HepG2 (cell line): Measurements from ENCODE around the gene SRSF7. TPM values are rescaled to one million over a fixed set of nuclear protein-coding genes. Genes with fewer than 3 reads are reported as not detected.

Experiments
- EEA1 ChIP-seq: sonication (generic); formaldehyde crosslinking; IDR thresholded peaks from 2 replicates; pipeline ENCODE4 v1.5.1; 2020; ENCODE audit warnings: mild to moderate bottlenecking, missing genetic modification reagents, borderline replicate concordance
- FOXO1 ChIP-seq: sonication (generic); formaldehyde crosslinking; IDR thresholded peaks from 2 replicates; pipeline ENCODE4 v1.4.0; 2020; ENCODE audit warnings: missing genetic modification reagents
- JDP2 ChIP-seq: sonication (generic); formaldehyde crosslinking; IDR thresholded peaks from 2 replicates; pipeline ENCODE4 v1.8.1; 2022; ENCODE audit warnings: missing genetic modification reagents, borderline replicate concordance
- KLF15 ChIP-seq: sonication (generic); formaldehyde crosslinking; IDR thresholded peaks from 2 replicates; pipeline ENCODE4 v1.8.1; 2023; ENCODE audit warnings: borderline replicate concordance, mild to moderate bottlenecking, inconsistent platforms, missing genetic modification reagents, mixed read lengths
- KMT2A ChIP-seq: sonication (generic); formaldehyde crosslinking; IDR thresholded peaks from 2 replicates; pipeline ENCODE4 v1.4.0; 2020; ENCODE audit warnings: missing genetic modification reagents
- NCOA2 ChIP-seq: sonication (generic); formaldehyde crosslinking; IDR thresholded peaks from 2 replicates; pipeline ENCODE4 v1.8.0; 2022; ENCODE audit warnings: inconsistent platforms
- SCMH1 ChIP-seq: sonication (generic); formaldehyde crosslinking; IDR thresholded peaks from 2 replicates; pipeline ENCODE4 v1.9.0; 2021; ENCODE audit warnings: missing genetic modification reagents, mild to moderate bottlenecking, borderline replicate concordance
- SIN3B ChIP-seq: fragments of 150-350 bp; IDR thresholded peaks from 2 replicates; pipeline ENCODE4 v1.6.1; 2014; ENCODE audit warnings: low read length
- TEAD3 ChIP-seq: optimal IDR thresholded peaks from 2 replicates; pipeline ENCODE3; 2016; ENCODE audit warnings: borderline replicate concordance
- ZEB1 ChIP-seq: IDR thresholded peaks from 2 replicates; pipeline ENCODE4 v1.6.1; 2012; ENCODE audit warnings: mild to moderate bottlenecking, low read depth, inconsistent platforms; ENCODE audit not compliant: insufficient replicate concordance
- ZKSCAN5 ChIP-seq: sonication (generic); formaldehyde crosslinking; IDR thresholded peaks from 2 replicates; pipeline ENCODE4 v1.5.1; 2020; ENCODE audit warnings: mild to moderate bottlenecking, missing genetic modification reagents
- ZNF34 ChIP-seq: sonication (generic); formaldehyde crosslinking; IDR thresholded peaks from 2 replicates; pipeline ENCODE4 v1.4.0; 2020; ENCODE audit warnings: mild to moderate bottlenecking, missing genetic modification reagents, borderline replicate concordance
- ZNF441 ChIP-seq: sonication (generic); formaldehyde crosslinking; IDR thresholded peaks from 2 replicates; pipeline ENCODE4 v1.7.0; 2021; ENCODE audit warnings: missing genetic modification reagents, borderline replicate concordance
- ZNF652 ChIP-seq: IDR thresholded peaks from 2 replicates; pipeline ENCODE4 v1.6.1; 2016; ENCODE audit warnings: low read depth, borderline replicate concordance
- ZNF772 ChIP-seq: sonication (generic); formaldehyde crosslinking; IDR thresholded peaks from 2 replicates; pipeline ENCODE4 v1.5.0; 2020; ENCODE audit warnings: mild to moderate bottlenecking, missing genetic modification reagents
- ZNF850 ChIP-seq: sonication (generic); formaldehyde crosslinking; conservative IDR thresholded peaks from 2 replicates; pipeline ENCODE4 v1.9.0; 2021; ENCODE audit warnings: mild to moderate bottlenecking, missing genetic modification reagents
- polyA plus RNA-seq, 8 experiments: library from polyadenylated mRNA; depleted of rRNA in 3 of 8; stranded (reverse) in 7 of 8; unstranded in 1 of 8; fragments of >200 nt; fragmentation: Illumina TruSeq in 4 of 8; extraction: Trizol in 4 of 8; gene quantifications; 2 replicates each; pipeline versions ENCODE4 v1.2.1 to v1.2.3, GENCODE V29; 2011 to 2016; ENCODE audit warnings: low read depth in 4 of 8, missing spikeins in 1 of 8, mixed read lengths in 1 of 8; ENCODE audit not compliant: insufficient read depth in 1 of 8
- total RNA-seq, 5 experiments: library from RNA; depleted of rRNA; stranded (reverse); fragments of >200 nt; fragmentation: Illumina TruSeq; extraction: Trizol; gene quantifications; 2 replicates each; pipeline ENCODE4 v1.2.3, GENCODE V29; 2016; ENCODE audit warnings: low read depth in 1 of 5
- TF ChIP-seq, protein P1 (sequence below): sonication (generic); formaldehyde crosslinking; IDR thresholded peaks from 2 replicates; pipeline ENCODE4 v1.4.0; 2020; ENCODE audit warnings: missing genetic modification reagents, borderline replicate concordance
- TF ChIP-seq, protein P2 (sequence below): sonication (generic); formaldehyde crosslinking; IDR thresholded peaks from 2 replicates; pipeline ENCODE4 v1.4.0; 2020; ENCODE audit warnings: missing genetic modification reagents, borderline replicate concordance
- TF ChIP-seq, protein P3 (sequence below): IDR thresholded peaks from 2 replicates; pipeline ENCODE4 v1.6.1; 2016; ENCODE audit warnings: missing compliant biosample characterization, missing genetic modification reagents, borderline replicate concordance
- TF ChIP-seq, protein P4 (sequence below): sonication (generic); formaldehyde crosslinking; IDR thresholded peaks from 2 replicates; pipeline ENCODE4 v1.4.0; 2020; ENCODE audit warnings: mild to moderate bottlenecking, missing genetic modification reagents

The SRSF7 gene
- total and polyA plus RNA-seq, 2 of the 13 experiments (the other 11 are each of a cell fraction or from before 2014, with no cell fraction given) = 172 to 275 TPM

DNA sequence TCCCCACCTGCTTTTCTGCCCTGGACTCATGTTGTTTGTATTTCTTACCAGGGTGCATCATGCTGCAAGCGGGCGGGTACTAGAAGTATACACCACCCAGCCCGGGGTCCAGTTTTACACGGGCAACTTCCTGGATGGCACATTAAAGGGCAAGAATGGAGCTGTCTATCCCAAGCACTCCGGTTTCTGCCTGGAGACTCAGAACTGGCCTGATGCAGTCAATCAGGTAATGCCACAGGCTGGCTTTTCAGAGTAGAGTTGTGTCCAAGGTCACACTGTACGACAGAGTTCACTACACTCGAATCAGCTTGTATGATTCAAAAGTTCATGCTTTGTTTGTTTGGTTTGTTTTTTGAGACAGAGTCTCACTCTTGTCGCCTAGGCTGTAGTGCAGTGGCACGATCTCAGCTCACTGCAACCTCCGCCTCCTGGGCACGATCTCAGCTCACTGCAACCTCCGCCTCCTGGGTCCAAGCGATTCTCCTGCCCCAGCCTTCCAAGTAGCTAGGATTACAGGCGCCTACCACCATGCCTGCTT, 19.4 kb downstream of the SRSF7 start (continued):
- TF ChIP-seq, protein P1, sequence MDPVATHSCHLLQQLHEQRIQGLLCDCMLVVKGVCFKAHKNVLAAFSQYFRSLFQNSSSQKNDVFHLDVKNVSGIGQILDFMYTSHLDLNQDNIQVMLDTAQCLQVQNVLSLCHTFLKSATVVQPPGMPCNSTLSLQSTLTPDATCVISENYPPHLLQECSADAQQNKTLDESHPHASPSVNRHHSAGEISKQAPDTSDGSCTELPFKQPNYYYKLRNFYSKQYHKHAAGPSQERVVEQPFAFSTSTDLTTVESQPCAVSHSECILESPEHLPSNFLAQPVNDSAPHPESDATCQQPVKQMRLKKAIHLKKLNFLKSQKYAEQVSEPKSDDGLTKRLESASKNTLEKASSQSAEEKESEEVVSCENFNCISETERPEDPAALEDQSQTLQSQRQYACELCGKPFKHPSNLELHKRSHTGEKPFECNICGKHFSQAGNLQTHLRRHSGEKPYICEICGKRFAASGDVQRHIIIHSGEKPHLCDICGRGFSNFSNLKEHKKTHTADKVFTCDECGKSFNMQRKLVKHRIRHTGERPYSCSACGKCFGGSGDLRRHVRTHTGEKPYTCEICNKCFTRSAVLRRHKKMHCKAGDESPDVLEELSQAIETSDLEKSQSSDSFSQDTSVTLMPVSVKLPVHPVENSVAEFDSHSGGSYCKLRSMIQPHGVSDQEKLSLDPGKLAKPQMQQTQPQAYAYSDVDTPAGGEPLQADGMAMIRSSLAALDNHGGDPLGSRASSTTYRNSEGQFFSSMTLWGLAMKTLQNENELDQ (CRISPR knock-in tag) = no peak
- TF ChIP-seq, protein P2, sequence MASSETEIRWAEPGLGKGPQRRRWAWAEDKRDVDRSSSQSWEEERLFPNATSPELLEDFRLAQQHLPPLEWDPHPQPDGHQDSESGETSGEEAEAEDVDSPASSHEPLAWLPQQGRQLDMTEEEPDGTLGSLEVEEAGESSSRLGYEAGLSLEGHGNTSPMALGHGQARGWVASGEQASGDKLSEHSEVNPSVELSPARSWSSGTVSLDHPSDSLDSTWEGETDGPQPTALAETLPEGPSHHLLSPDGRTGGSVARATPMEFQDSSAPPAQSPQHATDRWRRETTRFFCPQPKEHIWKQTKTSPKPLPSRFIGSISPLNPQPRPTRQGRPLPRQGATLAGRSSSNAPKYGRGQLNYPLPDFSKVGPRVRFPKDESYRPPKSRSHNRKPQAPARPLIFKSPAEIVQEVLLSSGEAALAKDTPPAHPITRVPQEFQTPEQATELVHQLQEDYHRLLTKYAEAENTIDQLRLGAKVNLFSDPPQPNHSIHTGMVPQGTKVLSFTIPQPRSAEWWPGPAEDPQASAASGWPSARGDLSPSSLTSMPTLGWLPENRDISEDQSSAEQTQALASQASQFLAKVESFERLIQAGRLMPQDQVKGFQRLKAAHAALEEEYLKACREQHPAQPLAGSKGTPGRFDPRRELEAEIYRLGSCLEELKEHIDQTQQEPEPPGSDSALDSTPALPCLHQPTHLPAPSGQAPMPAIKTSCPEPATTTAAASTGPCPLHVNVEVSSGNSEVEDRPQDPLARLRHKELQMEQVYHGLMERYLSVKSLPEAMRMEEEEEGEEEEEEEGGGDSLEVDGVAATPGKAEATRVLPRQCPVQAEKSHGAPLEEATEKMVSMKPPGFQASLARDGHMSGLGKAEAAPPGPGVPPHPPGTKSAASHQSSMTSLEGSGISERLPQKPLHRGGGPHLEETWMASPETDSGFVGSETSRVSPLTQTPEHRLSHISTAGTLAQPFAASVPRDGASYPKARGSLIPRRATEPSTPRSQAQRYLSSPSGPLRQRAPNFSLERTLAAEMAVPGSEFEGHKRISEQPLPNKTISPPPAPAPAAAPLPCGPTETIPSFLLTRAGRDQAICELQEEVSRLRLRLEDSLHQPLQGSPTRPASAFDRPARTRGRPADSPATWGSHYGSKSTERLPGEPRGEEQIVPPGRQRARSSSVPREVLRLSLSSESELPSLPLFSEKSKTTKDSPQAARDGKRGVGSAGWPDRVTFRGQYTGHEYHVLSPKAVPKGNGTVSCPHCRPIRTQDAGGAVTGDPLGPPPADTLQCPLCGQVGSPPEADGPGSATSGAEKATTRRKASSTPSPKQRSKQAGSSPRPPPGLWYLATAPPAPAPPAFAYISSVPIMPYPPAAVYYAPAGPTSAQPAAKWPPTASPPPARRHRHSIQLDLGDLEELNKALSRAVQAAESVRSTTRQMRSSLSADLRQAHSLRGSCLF (CRISPR knock-in tag) = no peak
- TF ChIP-seq ZNF34 (no peak), TEAD3 (CRISPR knock-in tag) (peak; percentile 53), ZEB1 (peak; percentile 31), ZNF441 (CRISPR knock-in tag) (peak; percentile 82; the same call in 1 of the 2 replicates), JDP2 (CRISPR knock-in tag) (no peak), ZNF652 (CRISPR knock-in tag) (peak; percentile 10; the same call in 1 of the 2 replicates), ZNF850 (CRISPR knock-in tag) (no peak), ZNF772 (CRISPR knock-in tag) (peak; percentile 66; the same call in 1 of the 2 replicates), KMT2A (CRISPR knock-in tag) (peak; percentile 85), SIN3B (no peak), SCMH1 (CRISPR knock-in tag) (no peak), FOXO1 (CRISPR knock-in tag) (peak; percentile 70; the same call in 1 of the 2 replicates), ZKSCAN5 (CRISPR knock-in tag) (no peak), NCOA2 (CRISPR knock-in tag) (no peak), EEA1 (no peak), KLF15 (CRISPR knock-in tag) (no peak)
- TF ChIP-seq, protein P3, sequence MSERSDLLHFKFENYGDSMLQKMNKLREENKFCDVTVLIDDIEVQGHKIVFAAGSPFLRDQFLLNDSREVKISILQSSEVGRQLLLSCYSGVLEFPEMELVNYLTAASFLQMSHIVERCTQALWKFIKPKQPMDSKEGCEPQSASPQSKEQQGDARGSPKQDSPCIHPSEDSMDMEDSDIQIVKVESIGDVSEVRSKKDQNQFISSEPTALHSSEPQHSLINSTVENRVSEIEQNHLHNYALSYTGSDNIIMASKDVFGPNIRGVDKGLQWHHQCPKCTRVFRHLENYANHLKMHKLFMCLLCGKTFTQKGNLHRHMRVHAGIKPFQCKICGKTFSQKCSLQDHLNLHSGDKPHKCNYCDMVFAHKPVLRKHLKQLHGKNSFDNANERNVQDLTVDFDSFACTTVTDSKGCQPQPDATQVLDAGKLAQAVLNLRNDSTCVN (CRISPR knock-in tag) = no peak
- TF ChIP-seq, protein P4, sequence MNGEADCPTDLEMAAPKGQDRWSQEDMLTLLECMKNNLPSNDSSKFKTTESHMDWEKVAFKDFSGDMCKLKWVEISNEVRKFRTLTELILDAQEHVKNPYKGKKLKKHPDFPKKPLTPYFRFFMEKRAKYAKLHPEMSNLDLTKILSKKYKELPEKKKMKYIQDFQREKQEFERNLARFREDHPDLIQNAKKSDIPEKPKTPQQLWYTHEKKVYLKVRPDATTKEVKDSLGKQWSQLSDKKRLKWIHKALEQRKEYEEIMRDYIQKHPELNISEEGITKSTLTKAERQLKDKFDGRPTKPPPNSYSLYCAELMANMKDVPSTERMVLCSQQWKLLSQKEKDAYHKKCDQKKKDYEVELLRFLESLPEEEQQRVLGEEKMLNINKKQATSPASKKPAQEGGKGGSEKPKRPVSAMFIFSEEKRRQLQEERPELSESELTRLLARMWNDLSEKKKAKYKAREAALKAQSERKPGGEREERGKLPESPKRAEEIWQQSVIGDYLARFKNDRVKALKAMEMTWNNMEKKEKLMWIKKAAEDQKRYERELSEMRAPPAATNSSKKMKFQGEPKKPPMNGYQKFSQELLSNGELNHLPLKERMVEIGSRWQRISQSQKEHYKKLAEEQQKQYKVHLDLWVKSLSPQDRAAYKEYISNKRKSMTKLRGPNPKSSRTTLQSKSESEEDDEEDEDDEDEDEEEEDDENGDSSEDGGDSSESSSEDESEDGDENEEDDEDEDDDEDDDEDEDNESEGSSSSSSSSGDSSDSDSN (CRISPR knock-in tag) = no peak
